Measurements from ENCODE around the gene SH2B3.

GRCh38 chr12:111361073-111361716, 44.5 kb upstream of the SH2B3 start:
- TF ChIP-seq RERE (CRISPR knock-in tag; IDR thresholded peaks at IDR 0.05; ENCODE audit: low read depth) (no peak), RBM22 (optimal IDR thresholded peaks at IDR 0.05; ENCODE audit: low read length) (no peak), IRF2 (CRISPR knock-in tag; IDR thresholded peaks at IDR 0.05) (no peak), CEBPZ (IDR thresholded peaks at IDR 0.05; ENCODE audit: low read length) (no peak), POLR2A (IDR thresholded peaks at IDR 0.05; ENCODE audit: insufficient read depth in 1 of 2, low read depth in 2 of 2, low read length in 2 of 2) (no peak), NCOA1 (CRISPR knock-in tag; IDR thresholded peaks at IDR 0.05) (no peak), CREB3 (CRISPR knock-in tag; IDR thresholded peaks at IDR 0.05) (no peak), SNRNP70 (IDR thresholded peaks at IDR 0.05; ENCODE audit: low read depth, low read length) (no peak)

Data from HepG2 (cell line).